Urinary bladder (tissue), 4 donors: ENCODE measurements around the gene GMEB2. TPM values are rescaled to one million over a fixed set of nuclear protein-coding genes. Genes with fewer than 3 reads are reported as not detected.

Experiments used
- DNase-seq: peaks from one replicate; pipeline ENCODE4 v3.0.0-alpha.2; 2015; ENCODE audit errors: extremely low spot score
- H3K27ac ChIP-seq: one replicate; pipeline ENCODE4 v1.5.1; 2013; ENCODE audit warnings: low read depth, mild to moderate bottlenecking, moderate library complexity
- H3K36me3 ChIP-seq: one replicate; pipeline ENCODE4 v1.6.1; 2013; ENCODE audit warnings: mild to moderate bottlenecking, moderate library complexity; ENCODE audit not compliant: insufficient read depth
- H3K4me1 ChIP-seq: one replicate; pipeline ENCODE4 v1.6.1; 2013; ENCODE audit warnings: mild to moderate bottlenecking, moderate library complexity; ENCODE audit not compliant: insufficient read depth
- H3K4me3 ChIP-seq: one replicate; pipeline ENCODE4 v1.5.1; 2013; ENCODE audit warnings: low read depth, low read length
- WGBS: extraction: QIAGEN DNeasy Blood & Tissue Kit; methylation state at CpG from one replicate; pipeline ENCODE4 v1.1.7; 2013; 5-methylcytosine and 5-hydroxymethylcytosine counted together
- polyA plus RNA-seq: library from polyadenylated mRNA; stranded (reverse); fragments of 200-250 nt; gene quantifications from one replicate; pipeline ENCODE4 v1.2.3, GENCODE V29; 2013
- total RNA-seq: library from RNA; depleted of rRNA; stranded (reverse); fragments of >200 nt; gene quantifications from one replicate; pipeline ENCODE4 v1.2.3, GENCODE V29; 2014
- donor health status: healthy with polysubstance abuse.
- donor health status: healthy.

Gene GMEB2
- total and polyA plus RNA-seq, 2 donors: 7.7 to 12.1 TPM

DNA sequence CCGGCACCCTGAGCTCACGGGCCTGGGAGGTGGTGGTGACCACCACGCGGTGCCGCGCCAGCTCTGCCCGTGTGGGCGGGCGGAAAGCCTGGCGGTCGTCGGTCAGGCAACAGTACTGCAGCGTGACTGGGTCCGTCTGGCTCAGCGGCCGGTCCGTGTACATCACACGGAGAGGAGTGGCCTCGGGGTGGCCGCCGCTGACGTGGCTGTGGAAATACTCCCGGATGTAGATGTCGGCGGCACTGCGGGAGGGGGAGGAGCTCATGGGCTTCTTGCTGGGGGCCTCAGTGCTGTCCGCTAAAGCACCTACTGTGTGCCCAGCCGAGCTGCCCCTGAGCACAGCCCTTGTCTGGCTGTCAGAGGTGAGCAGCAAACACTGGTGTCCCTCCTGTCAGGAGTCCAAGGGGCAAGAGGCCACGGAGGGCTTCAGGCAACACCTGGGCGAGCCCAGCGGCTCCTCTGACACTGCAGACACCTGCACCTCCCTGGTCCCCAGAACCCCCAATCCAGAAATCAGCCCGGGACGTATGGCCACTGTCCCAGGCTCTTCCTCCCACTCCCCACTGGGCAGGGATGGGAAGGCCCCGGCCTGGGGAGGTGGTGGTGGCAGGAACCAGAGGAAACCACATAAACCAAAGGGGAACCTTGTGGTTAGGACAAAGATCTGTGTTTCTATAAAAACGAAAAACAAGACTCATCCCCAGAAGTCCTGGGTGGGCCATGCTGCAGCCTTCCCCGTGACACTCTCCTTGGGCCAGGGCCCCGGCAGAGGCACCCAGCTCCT is 59.3 kb downstream of the GMEB2 start:
- no peak overlapping the region for H3K27ac ChIP-seq
- H3K4me1 ChIP-seq: no peaks in the 10 kb centered on the region
- whole genome bisulfite sequencing: 84% methylated on average over 37 of the region's 37 CpGs
- DNase-seq: no peak
- H3K36me3 ChIP-seq: no peaks in the 10 kb centered on the region
- H3K4me3 ChIP-seq: no peak overlapping the region

DNA sequence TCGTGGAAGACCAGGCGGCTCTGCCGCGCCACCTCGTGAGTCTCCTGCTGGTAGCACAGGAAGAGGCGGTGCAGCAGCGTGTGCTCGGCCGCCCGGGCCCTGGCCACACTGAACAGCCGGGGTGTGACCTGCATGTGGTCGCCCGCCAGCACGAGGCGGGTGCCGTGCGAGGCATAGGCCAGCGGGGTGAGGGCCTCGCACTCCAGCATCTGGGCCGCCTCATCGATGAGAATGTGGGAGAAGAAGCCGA is 59.8 kb downstream of the GMEB2 start:
- no peaks in the 10 kb centered on the region for H3K4me1 ChIP-seq
- DNase-seq: no peak
- WGBS: 89% methylated on average over 22 of the region's 22 CpGs

DNA sequence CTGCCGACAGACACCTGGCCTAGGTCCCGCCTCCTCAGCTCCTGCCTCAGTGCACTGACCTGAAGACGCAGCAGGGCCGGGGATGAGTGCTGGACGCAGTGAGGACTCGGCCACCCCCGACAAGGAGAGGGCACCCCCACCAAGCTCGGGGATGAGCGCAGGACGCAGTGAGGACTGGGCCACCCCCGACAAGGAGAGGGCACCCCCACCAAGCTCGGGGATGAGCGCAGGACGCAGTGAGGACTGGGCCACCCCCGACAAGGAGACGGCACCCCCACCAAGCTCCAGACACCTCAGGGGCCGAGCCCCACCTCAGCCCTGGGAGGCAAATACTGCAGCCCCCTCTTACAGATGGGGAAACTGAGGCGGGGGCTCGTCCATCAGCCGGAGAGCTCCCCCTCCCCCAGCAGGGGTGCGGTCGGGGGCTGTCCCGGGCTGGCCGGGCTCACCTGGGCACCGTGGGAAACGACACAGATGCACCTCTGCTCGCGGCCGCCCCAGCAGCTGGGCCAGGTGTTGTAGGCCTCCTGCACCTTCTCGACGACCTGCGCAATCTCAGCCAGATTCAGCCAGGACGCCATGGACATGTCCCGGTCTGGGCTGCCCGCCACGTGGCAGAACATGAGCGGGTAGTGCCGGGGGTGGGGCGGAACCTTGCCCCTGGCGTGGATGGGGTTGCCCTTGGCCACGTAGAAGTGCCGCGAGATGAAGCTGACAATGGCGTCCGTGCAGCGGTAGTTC is 60.3 kb downstream of the GMEB2 start:
- Histone ChIP-seq H3K4me1 (no peaks in the 10 kb centered on the region), H3K27ac (no peak overlapping the region), H3K36me3 (peaks cover 2% of the 10 kb centered on the region), H3K4me3 (no peak overlapping the region)
- 90% methylated on average over 46 of the region's 46 CpGs for WGBS
- DNase-seq: no peak

More for the DNA sequence above, 59.8 kb downstream of the GMEB2 start:
- Histone ChIP-seq H3K27ac (no peak overlapping the region), H3K4me3 (no peak overlapping the region), H3K36me3 (peaks cover 2% of the 10 kb centered on the region)

DNA sequence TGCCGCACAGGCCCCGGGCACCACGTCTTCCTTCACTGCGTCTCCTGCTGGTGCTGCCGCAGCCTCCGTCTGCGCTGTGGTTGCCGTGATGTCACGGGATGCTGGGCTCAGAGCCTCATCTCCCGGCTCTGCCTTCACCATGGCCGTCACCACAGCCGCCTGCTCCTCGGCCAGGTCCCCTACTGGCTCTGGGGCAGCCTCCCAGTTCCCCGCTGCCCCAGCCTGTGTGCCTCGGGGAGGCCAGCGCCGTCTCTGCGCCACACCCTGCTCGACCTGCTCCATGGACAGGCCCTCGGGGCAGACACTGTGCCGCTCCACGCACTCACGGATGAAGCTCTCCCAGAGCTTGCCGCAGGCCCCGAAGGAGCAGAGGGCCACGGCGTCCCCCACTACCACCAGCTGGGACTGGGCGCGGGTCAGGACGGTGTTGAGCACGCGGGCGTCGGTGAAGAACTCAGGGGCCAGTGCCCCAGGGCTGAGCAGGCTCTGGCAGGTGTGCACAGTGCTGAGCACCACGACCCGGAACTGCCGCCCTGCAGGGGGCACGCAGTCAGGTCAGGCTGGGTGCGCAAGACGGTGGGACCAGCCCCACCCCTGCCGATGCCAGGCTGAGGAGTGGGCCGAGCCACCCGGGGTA is 61.1 kb downstream of the GMEB2 start:
- no peak overlapping the region for H3K27ac ChIP-seq
- H3K4me1 ChIP-seq: no peaks in the 10 kb centered on the region
- 95% methylated on average over 43 of the region's 43 CpGs for WGBS
- no peak overlapping the region for H3K4me3 ChIP-seq
- no peak for DNase-seq
- peaks cover 2% of the 10 kb centered on the region for H3K36me3 ChIP-seq

DNA sequence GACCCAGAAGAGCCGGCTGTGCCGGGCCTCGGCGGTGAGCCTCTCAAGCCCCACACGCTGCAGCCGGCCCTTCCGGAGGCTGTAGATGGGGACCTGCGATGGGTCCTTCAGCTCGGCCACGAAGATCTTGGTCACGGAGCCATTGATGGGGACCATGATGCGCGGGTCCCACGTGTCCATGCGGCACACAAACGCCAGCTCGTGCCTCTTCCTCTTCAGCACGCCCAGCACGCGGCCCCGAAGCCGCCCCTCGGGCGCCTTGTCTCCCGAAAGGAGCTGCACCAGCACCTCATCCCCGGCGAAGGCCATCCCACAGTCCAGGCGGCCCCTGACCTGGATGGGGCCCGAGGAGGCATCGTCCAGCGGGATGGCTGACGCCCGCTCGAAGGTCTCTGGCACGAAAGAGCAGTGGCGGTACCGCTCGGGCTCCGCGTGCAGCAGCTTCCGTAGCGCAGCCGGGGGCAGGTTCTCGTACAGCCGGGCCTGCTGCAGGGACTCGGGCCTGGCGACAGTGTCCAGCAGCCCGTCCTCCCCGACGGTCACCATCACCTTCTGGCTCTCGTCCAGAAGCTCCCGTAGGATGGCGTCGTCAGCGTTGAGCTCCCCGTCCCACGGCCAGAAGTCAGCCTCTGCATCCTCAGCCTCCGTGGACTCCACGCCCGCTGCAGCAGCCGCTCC is 61.7 kb downstream of the GMEB2 start:
- H3K36me3 ChIP-seq: peaks cover 2% of the 10 kb centered on the region
- DNase-seq: no peak
- H3K27ac ChIP-seq: no peak overlapping the region
- no peak overlapping the region for H3K4me3 ChIP-seq
- no peaks in the 10 kb centered on the region for H3K4me1 ChIP-seq
- 95% methylated on average over 61 of the region's 61 CpGs for WGBS

DNA sequence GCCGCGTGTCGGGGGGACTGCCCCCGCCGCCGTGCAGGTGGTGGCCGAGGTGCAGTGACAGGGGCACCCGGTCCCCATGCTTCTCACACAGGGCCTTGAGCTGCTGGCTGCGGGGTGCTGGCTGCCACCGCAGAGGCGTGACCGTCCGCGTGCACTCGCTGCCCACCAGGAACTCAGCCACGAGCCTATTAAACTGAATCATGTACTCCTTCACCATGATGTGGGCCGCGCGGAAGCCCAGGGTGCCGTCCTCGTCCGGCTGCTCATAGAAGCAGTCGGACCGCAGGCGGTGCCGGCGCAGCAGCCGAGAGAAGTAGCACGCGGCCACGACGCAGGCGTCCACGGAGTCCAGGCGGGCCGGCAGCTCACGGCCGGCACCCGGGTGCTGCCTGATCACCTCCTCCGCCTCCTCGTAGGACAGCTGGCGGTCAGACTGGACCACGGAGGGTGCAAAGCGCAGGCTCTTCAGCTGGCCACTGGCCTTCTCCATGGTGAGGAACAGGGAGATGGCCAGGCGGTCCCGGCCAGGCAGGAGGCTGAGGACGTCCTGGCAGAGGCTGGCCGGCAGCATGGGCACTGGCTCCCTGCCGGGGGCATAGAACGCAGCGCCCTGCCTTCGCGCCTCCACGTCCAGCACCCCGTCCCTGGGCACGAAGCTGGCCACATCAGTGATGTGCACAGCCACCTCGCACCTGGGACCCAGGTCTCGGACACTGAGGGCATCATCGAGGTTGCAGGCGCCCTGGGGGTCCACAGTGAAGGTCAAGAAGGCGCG is 62.7 kb downstream of the GMEB2 start:
- no peak for DNase-seq
- Histone ChIP-seq H3K36me3 (peaks cover 2% of the 10 kb centered on the region), H3K4me1 (no peaks in the 10 kb centered on the region), H3K27ac (no peak overlapping the region), H3K4me3 (no peak overlapping the region)
- WGBS: 95% methylated on average over 62 of the region's 62 CpGs

DNA sequence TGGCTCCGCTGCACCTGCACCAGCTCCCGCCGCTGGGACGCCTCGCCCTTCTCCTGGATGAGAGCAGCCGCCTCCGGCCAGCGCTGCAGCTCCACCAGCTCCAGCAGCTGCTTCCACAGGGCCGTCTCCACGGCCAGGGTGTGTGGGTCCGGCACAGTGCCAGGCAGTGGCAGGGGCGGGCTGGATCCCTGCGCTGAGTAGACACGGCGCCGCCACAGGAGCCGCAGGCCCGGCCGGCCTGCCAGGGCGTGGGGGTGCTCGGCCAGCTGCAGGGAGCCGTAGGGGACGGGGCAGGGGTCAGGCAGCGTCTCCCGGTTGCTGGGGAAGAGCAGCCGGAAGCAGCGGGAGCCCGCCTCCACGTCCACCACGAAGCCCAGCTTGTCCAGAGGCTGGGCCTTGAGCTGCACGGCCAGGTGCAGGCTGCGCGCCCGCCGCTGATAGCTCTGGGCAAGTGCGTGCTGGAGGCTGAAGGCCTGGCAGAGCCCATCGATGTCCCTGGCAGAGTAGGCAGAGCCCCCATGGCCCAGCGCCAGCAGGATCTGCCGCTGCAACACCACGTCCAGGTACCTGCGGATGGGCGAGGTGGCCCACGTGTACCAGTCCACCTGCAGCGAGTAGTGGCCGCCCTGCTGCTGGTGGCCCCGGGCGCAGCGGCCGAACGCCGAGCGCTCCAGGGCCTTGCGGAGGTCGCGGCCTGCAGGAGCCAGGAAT is 63.5 kb downstream of the GMEB2 start:
- Histone ChIP-seq H3K36me3 (peaks cover 4% of the 10 kb centered on the region), H3K4me1 (no peaks in the 10 kb centered on the region), H3K27ac (no peak overlapping the region), H3K4me3 (no peak overlapping the region)
- no peak for DNase-seq
- WGBS: 95% methylated on average over 55 of the region's 55 CpGs

DNA sequence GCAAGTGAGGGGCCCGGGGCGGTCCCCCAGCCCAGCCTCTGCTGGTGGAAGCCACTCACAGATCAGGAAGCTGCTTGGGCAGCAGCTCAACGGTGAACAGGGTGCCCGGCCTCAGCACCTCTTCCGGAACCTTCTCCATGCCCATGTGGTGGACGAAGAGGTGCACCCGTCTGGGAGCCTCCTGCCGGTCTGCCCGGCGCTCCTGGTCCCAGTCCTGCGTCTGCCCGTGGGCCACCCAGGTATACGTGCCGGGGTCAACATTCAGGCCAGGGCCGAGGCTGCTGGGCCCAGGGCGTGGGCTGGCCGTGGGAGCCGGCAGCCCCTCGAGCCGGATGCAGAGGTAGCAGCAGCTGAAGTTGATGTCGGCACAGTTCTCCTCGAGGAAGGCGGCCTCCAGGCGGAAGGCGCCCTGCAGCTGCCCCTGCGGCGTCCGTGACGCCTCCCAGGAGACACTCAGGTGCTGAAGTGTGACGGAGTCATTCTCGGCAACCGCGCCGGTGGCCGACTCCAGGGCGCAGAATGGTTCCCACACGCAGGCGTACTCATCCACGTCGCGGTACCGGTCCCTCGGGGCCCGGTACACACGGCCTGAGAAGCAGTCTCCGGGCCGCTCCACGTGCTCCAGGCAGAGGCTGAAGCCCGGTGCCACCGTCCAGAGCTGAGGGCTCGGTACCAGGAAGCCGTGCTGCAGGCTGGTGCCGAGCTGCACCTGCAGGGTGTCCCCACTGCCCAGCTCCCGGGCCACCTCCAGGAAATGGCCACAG is 64.3 kb downstream of the GMEB2 start:
- H3K4me3 ChIP-seq: no peak overlapping the region
- H3K36me3 ChIP-seq: peaks cover 4% of the 10 kb centered on the region
- 93% methylated on average over 54 of the region's 54 CpGs for WGBS
- H3K27ac ChIP-seq: no peak overlapping the region
- H3K4me1 ChIP-seq: no peaks in the 10 kb centered on the region
- no peak for DNase-seq

DNA sequence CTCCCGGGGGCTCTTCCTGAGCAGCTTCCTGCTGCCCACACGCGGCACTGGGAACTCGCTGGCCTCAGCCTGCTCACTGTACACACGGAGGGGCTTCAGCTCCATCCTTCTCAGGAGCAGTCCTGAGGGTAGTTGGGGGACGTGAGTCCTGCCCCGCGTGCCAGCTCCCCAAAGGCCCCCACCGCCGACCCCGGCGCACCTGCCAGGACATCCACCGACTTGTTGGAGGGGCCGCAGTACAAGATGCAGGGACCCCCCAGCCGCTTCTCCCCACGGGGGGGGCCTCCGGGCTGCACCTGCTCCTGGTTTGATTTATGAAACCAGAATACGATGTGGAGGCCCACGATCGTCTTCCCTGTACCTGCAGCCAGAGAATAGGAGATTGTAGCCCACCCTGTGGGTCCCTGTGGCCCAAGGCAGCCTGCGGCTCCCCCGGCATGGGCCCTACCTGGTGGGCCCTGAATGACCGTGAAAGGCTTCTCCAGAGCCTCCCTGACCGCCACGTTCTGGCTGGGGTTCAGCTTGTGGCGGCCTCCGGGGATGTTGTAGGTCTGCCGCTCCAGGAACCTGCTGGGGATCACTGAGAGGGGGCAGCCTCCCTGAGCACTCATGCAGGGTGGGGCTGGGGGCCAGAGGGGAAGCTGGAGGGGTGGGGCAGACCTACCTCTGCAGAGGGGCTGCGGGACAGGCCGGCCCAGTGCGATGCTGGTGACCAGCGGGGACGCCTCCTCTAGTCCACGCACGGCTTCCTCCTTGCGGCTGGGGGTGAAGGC is 65.1 kb downstream of the GMEB2 start:
- peaks cover 4% of the 10 kb centered on the region for H3K36me3 ChIP-seq
- no peaks in the 10 kb centered on the region for H3K4me1 ChIP-seq
- H3K27ac ChIP-seq: no peak overlapping the region
- no peak overlapping the region for H3K4me3 ChIP-seq
- no peak for DNase-seq
- whole genome bisulfite sequencing: 90% methylated on average over 36 of the region's 36 CpGs

DNA sequence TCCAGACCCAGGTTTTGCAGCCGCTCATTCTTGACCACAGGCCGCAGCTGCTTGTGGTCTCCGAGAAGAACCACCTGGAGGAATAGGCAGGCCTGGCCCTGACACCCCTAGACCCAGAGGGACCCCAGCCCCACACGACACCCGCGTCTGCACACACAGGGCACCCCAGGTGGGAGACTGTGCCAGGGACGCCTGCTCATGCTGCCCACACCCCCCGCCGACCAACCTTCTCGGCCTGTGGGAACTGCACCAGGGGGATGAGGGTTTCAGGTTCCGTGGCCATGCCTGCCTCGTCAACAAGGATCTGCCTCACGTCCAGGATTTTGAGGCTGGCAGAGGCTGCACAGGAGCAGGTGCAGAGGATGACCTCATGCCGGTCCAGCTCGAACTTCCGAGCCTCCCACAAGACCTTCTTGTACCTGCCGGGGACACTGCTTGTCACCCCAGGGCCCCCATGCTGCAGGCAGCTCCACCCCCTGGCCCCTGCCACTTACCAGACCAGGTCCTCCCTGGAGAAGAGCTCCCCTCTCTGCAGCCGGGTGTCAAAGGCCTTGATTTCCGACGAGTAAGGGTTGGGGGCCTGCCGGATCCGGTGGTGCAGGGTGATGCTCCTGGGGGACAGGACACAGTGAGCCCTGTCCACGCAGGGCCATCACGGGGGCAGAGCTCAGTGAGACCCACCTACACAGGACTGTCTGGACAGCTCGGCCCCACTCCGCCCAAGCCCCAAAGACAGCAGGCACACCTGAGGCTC is 65.9 kb downstream of the GMEB2 start:
- Histone ChIP-seq H3K4me1 (no peaks in the 10 kb centered on the region), H3K27ac (no peak overlapping the region), H3K4me3 (no peak overlapping the region), H3K36me3 (peaks cover 4% of the 10 kb centered on the region)
- DNase-seq: no peak
- WGBS: 93% methylated on average over 26 of the region's 26 CpGs

DNA sequence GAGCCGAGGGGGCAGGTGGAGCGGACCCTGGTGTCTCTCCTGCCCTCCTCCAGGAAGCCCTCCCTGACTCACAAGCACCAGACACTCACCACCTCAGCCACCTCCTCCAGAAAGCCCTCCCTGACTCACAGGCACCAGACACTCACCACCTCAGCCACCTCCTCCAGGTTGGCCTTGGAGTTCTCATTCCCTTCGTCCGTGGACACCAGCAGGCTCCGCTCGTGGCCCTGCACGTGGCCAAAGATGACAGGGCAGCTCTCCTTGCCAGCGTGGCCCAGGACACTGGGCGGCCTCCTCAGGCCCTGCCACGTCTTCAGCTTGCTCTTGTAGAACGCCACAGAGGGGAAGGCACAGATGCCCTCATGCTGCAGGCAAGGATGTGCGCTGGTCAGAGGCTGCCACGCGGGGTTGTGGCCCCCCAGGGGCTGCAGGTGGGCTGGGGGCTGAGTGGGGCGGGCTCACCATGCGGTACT is 66.5 kb downstream of the GMEB2 start:
- DNase-seq: no peak
- H3K27ac ChIP-seq: no peak overlapping the region
- H3K36me3 ChIP-seq: peaks cover 4% of the 10 kb centered on the region
- no peak overlapping the region for H3K4me3 ChIP-seq
- no peaks in the 10 kb centered on the region for H3K4me1 ChIP-seq
- 97% methylated on average over 16 of the region's 16 CpGs for WGBS
